Keratinocyte (primary cell): Measurements from ENCODE around the gene PDE6A. TPM values are rescaled to one million over a fixed set of nuclear protein-coding genes. Genes with fewer than 3 reads are reported as not detected.

Experiments
- DNase-seq: peaks from one replicate; pipeline ENCODE4 v3.0.0-alpha.2; 2011; ENCODE audit warnings: low read depth, missing footprints, low spot score
- FAIRE-seq: peaks from 2 replicates; lab custom pipeline; 2011; peaks lifted over from hg19 to GRCh38; lab: Jason Lieb, UNC
- H2AFZ ChIP-seq: 2 replicates; pipeline ENCODE4 v1.6.0; 2012; ENCODE audit warnings: low read length, control low read depth, inconsistent platforms; ENCODE audit not compliant: control insufficient read depth
- H3K27ac ChIP-seq: 2 replicates; pipeline ENCODE4 v1.5.1; 2011; ENCODE audit warnings: low read length; ENCODE audit not compliant: control insufficient read depth, insufficient read depth
- H3K27me3 ChIP-seq: 3 replicates; pipeline ENCODE4 v1.6.0; 2011; ENCODE audit warnings: low read length; ENCODE audit not compliant: control insufficient read depth, insufficient read depth; ENCODE audit errors: extremely low read depth
- H3K36me3 ChIP-seq, 2 experiments: 2 replicates in 1 of 2; 3 replicates in 1 of 2; pipeline ENCODE4 v1.5.1; 2011; ENCODE audit warnings: low read length in 2 of 2, mild to moderate bottlenecking in 1 of 2; ENCODE audit not compliant: control insufficient read depth in 2 of 2, insufficient read depth in 2 of 2; ENCODE audit errors: extremely low read depth in 1 of 2
- H3K4me1 ChIP-seq: 3 replicates; pipeline ENCODE4 v1.5.1; 2011; ENCODE audit warnings: low read length; ENCODE audit not compliant: control insufficient read depth, insufficient read depth; ENCODE audit errors: extremely low read depth
- H3K4me2 ChIP-seq: 3 replicates; pipeline ENCODE4 v1.6.0; 2011; ENCODE audit warnings: low read depth, low read length; ENCODE audit not compliant: control insufficient read depth, insufficient read depth; ENCODE audit errors: extremely low read depth
- H3K4me3 ChIP-seq, 3 experiments: fragments of 200-600 bp in 1 of 3; sonication (generic) in 1 of 3; 2 replicates in 2 of 3; 3 replicates in 1 of 3; pipeline ENCODE4 v1.5.1; 2011 to 2016; ENCODE audit warnings: low read length in 3 of 3, mild to moderate bottlenecking in 3 of 3, control low read depth in 2 of 3, inconsistent platforms in 1 of 3, low read depth in 1 of 3, mixed read lengths in 1 of 3, mixed run types in 1 of 3, moderate library complexity in 1 of 3; ENCODE audit not compliant: control insufficient read depth in 2 of 3, insufficient read depth in 2 of 3; ENCODE audit errors: extremely low read depth in 1 of 3
- H3K79me2 ChIP-seq: 2 replicates; pipeline ENCODE4 v1.6.0; 2012; ENCODE audit warnings: low read length; ENCODE audit not compliant: control insufficient read depth, insufficient read depth
- H3K9ac ChIP-seq: 3 replicates; pipeline ENCODE4 v1.6.0; 2011; ENCODE audit warnings: low read length; ENCODE audit not compliant: control insufficient read depth, insufficient read depth; ENCODE audit errors: extremely low read depth
- H3K9me1 ChIP-seq: 3 replicates; pipeline ENCODE4 v1.6.0; 2011; ENCODE audit warnings: low read length; ENCODE audit not compliant: control insufficient read depth, insufficient read depth; ENCODE audit errors: extremely low read depth
- H3K9me3 ChIP-seq: 2 replicates; pipeline ENCODE4 v1.5.1; 2012; ENCODE audit warnings: low read depth, low read length; ENCODE audit not compliant: control insufficient read depth
- H4K20me1 ChIP-seq: 3 replicates; pipeline ENCODE4 v1.6.0; 2011; ENCODE audit warnings: low read length; ENCODE audit not compliant: control insufficient read depth, insufficient read depth; ENCODE audit errors: extremely low read depth
- CTCF ChIP-seq, 3 experiments: IDR thresholded peaks in 1 of 3; conservative IDR thresholded peaks in 1 of 3; optimal IDR thresholded peaks in 1 of 3; 2 replicates in 2 of 3; 3 replicates in 1 of 3; pipeline versions ENCODE3 to v1.5.1; 2011; ENCODE audit warnings: low read length in 3 of 3, mild to moderate bottlenecking in 3 of 3, moderate library complexity in 2 of 3, control low read depth in 1 of 3, inconsistent platforms in 1 of 3; ENCODE audit not compliant: insufficient read depth in 2 of 3; ENCODE audit errors: extremely low read depth in 1 of 3
- EZH2 ChIP-seq: IDR thresholded peaks from one replicate; pipeline ENCODE4 v1.6.1; 2012; ENCODE audit warnings: inconsistent platforms, mild to moderate bottlenecking, low read length, moderate library complexity
- dilution Hi-C: fragments of 300-500 bp; cut with MboI; formaldehyde crosslinking; loops from one replicate; pipeline ENCODE4 v1.7.0; 2020; ENCODE audit warnings: low sequenced_read_pairs; ENCODE audit not compliant: extremely low pct_ligation_motif_present
- polyA plus RNA-seq, 5 experiments: library from polyadenylated mRNA; depleted of rRNA in 3 of 5; stranded (reverse) in 3 of 5; stranded (forward) in 1 of 5; unstranded in 1 of 5; fragments of >200 nt; gene quantifications; 1 replicate in 1 of 5; 2 replicates in 3 of 5; 3 replicates in 1 of 5; pipeline versions ENCODE4 v1.2.1 to v1.2.3, GENCODE V29; 2011 to 2012; ENCODE audit warnings: missing spikeins in 2 of 5, low read depth in 1 of 5, low replicate concordance in 1 of 5

PDE6A gene
- polyA plus RNA-seq, 1 donor (not counting 4 experiments of a cell fraction or from before 2014, with no cell fraction given) = 0.03 TPM

GRCh38 chr5:149951138-149951749 lies 6.7 kb upstream of the PDE6A start:
- H2AFZ ChIP-seq = no peak overlapping the region
- FAIRE-seq = no peak
- no peak overlapping the region for H3K4me3 ChIP-seq

GRCh38 chr5:149948993-149949392 lies 4.4 kb upstream of the PDE6A start:
- H3K4me3 ChIP-seq = no peak overlapping the region
- no peaks in the 10 kb centered on the region for H3K36me3 ChIP-seq
- no peak for TF ChIP-seq EZH2
- no peak for TF ChIP-seq CTCF (optimal IDR thresholded peaks at IDR 0.05 in 1 of 3, IDR thresholded peaks at IDR 0.05 in 1 of 3, conservative IDR thresholded peaks at IDR 0.05 in 1 of 3; ENCODE audit: extremely low read depth in 1 of 3, insufficient read depth in 2 of 3, low read length in 3 of 3)
- H3K9ac ChIP-seq = no peak overlapping the region
- H3K4me1 ChIP-seq = no peaks in the 10 kb centered on the region
- H4K20me1 ChIP-seq = no peaks in the 10 kb centered on the region
- H3K27ac ChIP-seq = no peak overlapping the region
- no peaks in the 10 kb centered on the region for H3K27me3 ChIP-seq
- DNase-seq (no peak), FAIRE-seq (no peak)
- no peak overlapping the region for H2AFZ ChIP-seq
- H3K9me1 ChIP-seq = no peaks in the 10 kb centered on the region
- H3K4me2 ChIP-seq = no peak overlapping the region
- H3K9me3 ChIP-seq = no peaks in the 10 kb centered on the region
- dilution Hi-C loops = no loop called here
- H3K79me2 ChIP-seq = no peaks in the 10 kb centered on the region

More at GRCh38 chr5:149951138-149951749, 6.7 kb upstream of the PDE6A start:
- H3K27me3 ChIP-seq = no peaks in the 10 kb centered on the region
- H3K4me1 ChIP-seq = no peaks in the 10 kb centered on the region
- dilution Hi-C loops = loop anchor here (25.0 kb wide), 1 partner anchor 89 kb away; no protein-coding TSS in a partner anchor
- no peak for TF ChIP-seq CTCF (optimal IDR thresholded peaks at IDR 0.05 in 1 of 3, IDR thresholded peaks at IDR 0.05 in 1 of 3, conservative IDR thresholded peaks at IDR 0.05 in 1 of 3; ENCODE audit: extremely low read depth in 1 of 3, insufficient read depth in 2 of 3, low read length in 3 of 3)
- TF ChIP-seq EZH2 = no peak
- no peaks in the 10 kb centered on the region for H4K20me1 ChIP-seq
- no peaks in the 10 kb centered on the region for H3K79me2 ChIP-seq
- no peak overlapping the region for H3K9ac ChIP-seq
- no peaks in the 10 kb centered on the region for H3K36me3 ChIP-seq
- H3K4me2 ChIP-seq = no peak overlapping the region
- no peaks in the 10 kb centered on the region for H3K9me1 ChIP-seq
- no peaks in the 10 kb centered on the region for H3K9me3 ChIP-seq
- H3K27ac ChIP-seq = no peak overlapping the region
- DNase-seq = no peak
